GM12872 (cell line): ENCODE results near the gene TIMM50.

Source experiments
- TF ChIP-seq, protein P1 (sequence below): IDR thresholded peaks from 3 replicates; pipeline ENCODE4 v1.5.1; 2011; ENCODE audit warnings: low read depth, mild to moderate bottlenecking, low read length, moderate library complexity; ENCODE audit not compliant: insufficient read depth

TIMM50 gene

GRCh38 chr19:39480337-39481228, at the start of gene TIMM50:
TIMM50 (plus strand) TSS chr19:39480838; CDS start chr19:39480854, 16 bp downstream.
- TF ChIP-seq, protein P1, sequence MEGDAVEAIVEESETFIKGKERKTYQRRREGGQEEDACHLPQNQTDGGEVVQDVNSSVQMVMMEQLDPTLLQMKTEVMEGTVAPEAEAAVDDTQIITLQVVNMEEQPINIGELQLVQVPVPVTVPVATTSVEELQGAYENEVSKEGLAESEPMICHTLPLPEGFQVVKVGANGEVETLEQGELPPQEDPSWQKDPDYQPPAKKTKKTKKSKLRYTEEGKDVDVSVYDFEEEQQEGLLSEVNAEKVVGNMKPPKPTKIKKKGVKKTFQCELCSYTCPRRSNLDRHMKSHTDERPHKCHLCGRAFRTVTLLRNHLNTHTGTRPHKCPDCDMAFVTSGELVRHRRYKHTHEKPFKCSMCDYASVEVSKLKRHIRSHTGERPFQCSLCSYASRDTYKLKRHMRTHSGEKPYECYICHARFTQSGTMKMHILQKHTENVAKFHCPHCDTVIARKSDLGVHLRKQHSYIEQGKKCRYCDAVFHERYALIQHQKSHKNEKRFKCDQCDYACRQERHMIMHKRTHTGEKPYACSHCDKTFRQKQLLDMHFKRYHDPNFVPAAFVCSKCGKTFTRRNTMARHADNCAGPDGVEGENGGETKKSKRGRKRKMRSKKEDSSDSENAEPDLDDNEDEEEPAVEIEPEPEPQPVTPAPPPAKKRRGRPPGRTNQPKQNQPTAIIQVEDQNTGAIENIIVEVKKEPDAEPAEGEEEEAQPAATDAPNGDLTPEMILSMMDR: no peak

DNA sequence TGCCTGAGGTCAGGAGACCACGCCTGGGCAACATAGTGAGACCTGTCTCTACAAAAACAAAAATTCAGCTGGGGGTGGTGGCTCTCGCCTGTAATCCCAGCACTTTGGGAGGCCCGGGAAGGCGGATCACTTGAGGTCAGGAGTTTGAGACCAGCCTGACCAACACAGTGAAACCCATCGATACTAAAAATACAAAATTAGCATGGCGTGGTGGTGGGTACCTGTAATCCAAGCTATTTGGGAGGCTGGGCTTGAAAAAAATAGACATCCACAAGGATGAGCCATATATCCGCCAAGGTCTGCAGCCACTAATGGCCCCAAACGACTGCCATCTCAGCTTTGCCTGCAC, 48.0 kb upstream of the TIMM50 start:
- TF ChIP-seq, protein P1: no peak

DNA sequence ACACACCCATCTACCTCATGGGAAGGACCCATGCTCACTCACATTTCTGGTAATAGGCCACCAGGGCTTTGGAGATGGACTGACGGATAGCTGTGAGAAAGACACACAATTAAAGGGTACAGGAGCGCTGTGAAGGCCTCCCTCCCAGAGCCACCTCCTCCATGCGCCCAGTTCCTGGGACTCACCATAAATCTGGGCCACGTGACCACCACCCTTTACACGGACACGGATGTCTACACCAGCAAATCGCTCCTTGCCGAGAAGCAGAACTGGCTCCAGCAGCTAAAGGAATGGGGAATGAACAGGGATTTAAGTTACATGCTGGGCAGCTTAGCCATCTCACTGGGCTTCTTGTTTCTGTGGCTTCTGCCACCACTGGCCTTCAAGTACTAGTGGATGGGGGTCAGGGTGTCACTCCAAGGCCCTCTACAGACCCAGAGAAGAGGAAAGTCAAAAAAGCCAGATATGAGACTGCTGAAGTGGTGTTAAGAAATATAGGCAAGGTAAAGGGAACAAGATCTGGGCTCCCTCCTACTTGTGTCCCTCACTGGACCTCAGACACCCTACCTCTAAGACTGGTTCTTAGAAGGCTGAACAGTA, 47.1 kb upstream of the TIMM50 start:
- TF ChIP-seq, protein P1: no peak

DNA sequence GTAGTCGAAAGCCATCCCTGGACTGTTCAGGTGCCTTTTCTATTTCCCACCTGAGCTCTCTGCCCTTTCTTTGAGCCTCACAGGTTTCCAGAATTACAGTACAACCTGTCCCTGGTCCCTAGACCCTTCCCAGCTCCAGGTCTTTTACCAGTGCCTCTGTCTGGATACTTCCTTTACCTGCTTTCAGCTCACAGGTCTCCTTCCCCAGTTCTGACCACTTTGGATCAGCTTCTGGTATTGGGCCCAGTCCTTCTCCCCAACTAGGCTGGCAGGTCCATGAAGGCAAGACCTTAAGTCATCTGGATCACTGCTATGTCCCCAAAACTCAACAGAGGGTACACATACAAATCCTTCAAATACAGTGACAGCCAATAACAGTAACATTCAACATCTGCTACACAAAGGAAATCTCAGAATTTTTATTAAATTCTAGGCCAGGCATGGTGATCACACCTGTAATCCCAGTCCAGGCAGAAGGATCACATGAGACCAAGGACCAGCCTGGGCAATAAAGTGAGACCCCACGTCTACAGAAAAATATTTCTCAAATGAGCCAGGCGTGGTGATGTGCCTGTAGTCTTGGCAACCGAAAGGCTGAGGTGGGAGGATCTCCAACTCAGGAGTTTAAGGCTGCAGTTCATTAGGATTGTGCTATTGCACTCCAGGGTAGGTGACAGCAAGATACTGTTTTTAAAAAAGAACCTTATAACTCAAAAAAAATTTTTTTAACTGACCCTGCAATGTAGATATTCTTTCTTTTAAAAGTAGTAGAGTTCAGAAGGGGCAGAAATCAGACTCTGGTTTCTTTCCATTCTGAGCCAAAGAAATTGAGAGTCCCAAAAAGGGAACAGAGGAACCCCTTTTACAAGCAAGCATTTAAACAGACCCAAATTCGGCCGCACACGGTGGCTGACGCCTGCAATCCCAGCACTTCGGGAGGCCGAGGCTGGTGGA, 46.2 kb upstream of the TIMM50 start:
- TF ChIP-seq, protein P1: no peak

DNA sequence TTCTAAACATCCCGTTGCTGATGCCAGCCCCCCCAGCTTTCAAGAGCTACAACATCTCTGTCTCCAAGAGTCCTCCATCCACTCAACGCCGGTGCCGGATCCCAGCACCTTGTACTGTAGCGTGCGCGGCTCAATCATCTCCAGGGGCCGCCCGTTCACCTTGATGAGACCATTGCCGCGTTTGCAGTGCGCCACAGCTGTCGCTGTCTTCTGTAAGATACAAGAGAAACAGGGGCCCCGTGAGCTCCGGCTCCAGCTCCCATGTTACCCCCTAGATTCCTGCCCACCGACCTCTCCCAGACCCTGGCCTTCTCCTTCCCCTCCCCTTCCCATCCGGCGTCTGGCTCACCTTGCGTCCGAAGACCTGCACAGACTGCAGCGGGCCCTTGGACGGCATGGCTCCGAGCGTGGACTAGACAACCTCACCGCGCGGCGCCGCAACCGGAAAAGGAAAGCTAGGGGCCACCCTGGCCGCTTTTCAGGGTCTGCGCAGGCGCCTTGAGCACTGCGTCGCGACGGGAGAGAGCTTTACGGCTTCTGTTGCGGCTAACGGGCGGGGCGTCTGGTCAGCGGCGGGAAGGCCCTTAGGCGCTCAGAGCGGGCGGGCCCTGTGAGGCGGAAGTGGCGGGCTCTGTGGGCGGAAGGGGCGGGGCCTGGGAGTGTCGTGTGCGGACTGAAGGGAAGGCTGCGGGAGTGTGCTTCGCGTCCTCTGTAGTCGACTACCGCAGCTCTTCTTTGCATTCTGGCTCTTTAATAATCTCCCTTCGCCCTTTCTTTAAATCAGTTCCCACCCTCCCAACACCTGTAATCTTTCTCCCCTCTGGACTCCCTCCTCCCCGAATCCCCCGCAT, 44.9 kb upstream of the TIMM50 start, which contains the start of gene RPS16:
Gene RPS16, minus strand, starts transcription at position 451 of the 851 bp plus-strand sequence. Its CDS starts 54 bp downstream, at position 397.
- TF ChIP-seq, protein P1: no peak

- TF ChIP-seq, protein P1: no peak
Measured at GRCh38 chr19:39436350-39436716, 44.3 kb upstream of the TIMM50 start.
